ENCODE data around the gene LPCAT1. TPM values are rescaled to one million over a fixed set of nuclear protein-coding genes. Genes with fewer than 3 reads are reported as not detected.

The LPCAT1 gene
- total and polyA plus RNA-seq, 8 donors: 5.2 to 229 (median 14.4) TPM

DNA sequence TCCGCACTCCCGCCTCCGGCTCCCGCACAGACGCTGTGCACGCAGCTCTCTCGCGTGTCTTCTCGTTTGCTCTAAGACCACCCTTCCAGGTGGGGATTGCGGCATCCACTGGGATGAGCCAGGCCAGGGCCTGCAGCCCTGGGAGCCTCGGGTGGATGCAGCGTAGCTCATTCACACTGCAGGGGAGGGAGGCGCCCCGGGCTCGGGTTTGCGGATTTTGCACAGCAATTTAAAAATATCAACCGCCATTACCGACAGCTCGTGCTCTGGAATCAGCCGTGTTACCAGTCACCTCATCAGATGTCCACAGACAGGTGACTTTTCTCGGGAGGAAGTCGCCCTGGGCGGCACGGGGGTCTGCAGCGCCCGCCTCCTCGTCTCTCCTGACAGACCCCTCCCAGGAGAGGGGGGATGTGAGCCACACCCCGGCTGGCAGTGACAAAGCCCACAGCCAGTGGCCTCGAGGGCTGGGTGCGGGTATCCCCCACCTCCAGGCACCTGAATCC, 57.7 kb downstream of the LPCAT1 start:
- 95 to 97% (median 96%) methylated on average over 25 to 30 of the region's 30 CpGs for WGBS, 5 donors
- Histone ChIP-seq H3K27ac (no peak overlapping the region), H3K4me3 (no peak overlapping the region), H3K9me3 (no peaks in the 10 kb centered on the region), H3K36me3 (peaks cover 24 to 89% (median 72%) of the 10 kb centered on the region in 4 donors), H3K4me1 (peaks cover 0 to 11% (median 0%) of the 10 kb centered on the region in 4 donors), H3K27me3 (no peaks in the 10 kb centered on the region)
- DNase-seq: no peak
- TF ChIP-seq EP300 (IDR thresholded peaks at IDR 0.05) (no peak), POLR2A (IDR thresholded peaks at IDR 0.05) (no peak), POLR2AphosphoS5 (IDR thresholded peaks at IDR 0.05) (no peak)
- TF ChIP-seq, protein P1, sequence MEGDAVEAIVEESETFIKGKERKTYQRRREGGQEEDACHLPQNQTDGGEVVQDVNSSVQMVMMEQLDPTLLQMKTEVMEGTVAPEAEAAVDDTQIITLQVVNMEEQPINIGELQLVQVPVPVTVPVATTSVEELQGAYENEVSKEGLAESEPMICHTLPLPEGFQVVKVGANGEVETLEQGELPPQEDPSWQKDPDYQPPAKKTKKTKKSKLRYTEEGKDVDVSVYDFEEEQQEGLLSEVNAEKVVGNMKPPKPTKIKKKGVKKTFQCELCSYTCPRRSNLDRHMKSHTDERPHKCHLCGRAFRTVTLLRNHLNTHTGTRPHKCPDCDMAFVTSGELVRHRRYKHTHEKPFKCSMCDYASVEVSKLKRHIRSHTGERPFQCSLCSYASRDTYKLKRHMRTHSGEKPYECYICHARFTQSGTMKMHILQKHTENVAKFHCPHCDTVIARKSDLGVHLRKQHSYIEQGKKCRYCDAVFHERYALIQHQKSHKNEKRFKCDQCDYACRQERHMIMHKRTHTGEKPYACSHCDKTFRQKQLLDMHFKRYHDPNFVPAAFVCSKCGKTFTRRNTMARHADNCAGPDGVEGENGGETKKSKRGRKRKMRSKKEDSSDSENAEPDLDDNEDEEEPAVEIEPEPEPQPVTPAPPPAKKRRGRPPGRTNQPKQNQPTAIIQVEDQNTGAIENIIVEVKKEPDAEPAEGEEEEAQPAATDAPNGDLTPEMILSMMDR (IDR thresholded peaks at IDR 0.05): no peak
- intact Hi-C loops (cut with DNase I; ENCODE audit: low total_unique reads): no loop called here

DNA sequence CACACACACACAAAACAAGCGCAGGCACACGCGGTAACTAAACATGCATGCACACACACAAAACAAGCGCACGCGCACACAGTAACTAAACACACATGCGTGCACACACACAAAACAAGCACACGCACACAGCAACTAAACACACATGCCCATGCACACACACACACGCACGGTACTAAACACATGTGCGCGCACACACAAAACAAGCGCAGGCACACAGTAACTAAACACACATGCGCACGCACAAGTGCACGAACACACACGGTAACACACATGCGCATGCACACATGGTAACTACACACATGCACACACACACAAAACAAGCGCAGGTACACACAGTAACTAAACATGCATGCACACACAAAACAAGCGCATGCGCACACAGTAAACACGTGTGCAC, 58.6 kb downstream of the LPCAT1 start:
- no peaks in the 10 kb centered on the region for H3K9me3 ChIP-seq
- peaks cover 0 to 2% (median 0%) of the 10 kb centered on the region in 4 donors for H3K4me1 ChIP-seq
- WGBS, 5 donors: 92 to 98% (median 97%) methylated on average over 22 of the region's 22 CpGs
- DNase-seq: no peak
- H3K4me3 ChIP-seq: no peak overlapping the region
- no peak overlapping the region for H3K27ac ChIP-seq
- H3K36me3 ChIP-seq: peaks cover 28 to 89% (median 71%) of the 10 kb centered on the region in 4 donors
- TF ChIP-seq POLR2AphosphoS5 (IDR thresholded peaks at IDR 0.05) (no peak), EP300 (IDR thresholded peaks at IDR 0.05) (no peak), POLR2A (IDR thresholded peaks at IDR 0.05) (no peak)
- TF ChIP-seq, protein P1 (IDR thresholded peaks at IDR 0.05): no peak
- no peaks in the 10 kb centered on the region for H3K27me3 ChIP-seq
- intact Hi-C loops (cut with DNase I; ENCODE audit: low total_unique reads): no loop called here

DNA sequence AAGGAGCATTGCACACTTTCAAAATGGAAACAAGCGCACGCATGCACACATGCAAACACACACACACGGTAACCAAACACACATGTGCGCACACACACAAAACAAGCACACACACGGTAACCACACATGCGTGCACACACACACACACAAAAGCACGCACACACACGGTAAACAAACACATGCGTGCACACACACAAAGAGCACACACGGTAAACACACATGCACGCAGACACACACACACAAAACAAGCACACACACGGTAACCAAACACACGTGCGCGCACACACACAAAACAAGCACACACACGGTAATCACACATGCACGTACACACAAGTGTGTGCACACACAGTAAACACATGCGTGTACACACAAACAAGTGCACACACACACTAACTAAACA, 59.2 kb downstream of the LPCAT1 start:
- peaks cover 28 to 86% (median 69%) of the 10 kb centered on the region in 4 donors for H3K36me3 ChIP-seq
- no peak overlapping the region for H3K27ac ChIP-seq
- no peak for DNase-seq
- no peaks in the 10 kb centered on the region for H3K27me3 ChIP-seq
- H3K9me3 ChIP-seq: no peaks in the 10 kb centered on the region
- no peak for TF ChIP-seq EP300 (IDR thresholded peaks at IDR 0.05)
- no peak for TF ChIP-seq POLR2A (IDR thresholded peaks at IDR 0.05)
- TF ChIP-seq, protein P1 (IDR thresholded peaks at IDR 0.05): no peak
- TF ChIP-seq POLR2AphosphoS5 (IDR thresholded peaks at IDR 0.05): no peak
- WGBS, 5 donors: 89 to 93% (median 91%) methylated on average over 18 of the region's 18 CpGs
- H3K4me1 ChIP-seq: no peaks in the 10 kb centered on the region
- no peak overlapping the region for H3K4me3 ChIP-seq
- intact Hi-C loops (cut with DNase I; ENCODE audit: low total_unique reads): no loop called here

DNA sequence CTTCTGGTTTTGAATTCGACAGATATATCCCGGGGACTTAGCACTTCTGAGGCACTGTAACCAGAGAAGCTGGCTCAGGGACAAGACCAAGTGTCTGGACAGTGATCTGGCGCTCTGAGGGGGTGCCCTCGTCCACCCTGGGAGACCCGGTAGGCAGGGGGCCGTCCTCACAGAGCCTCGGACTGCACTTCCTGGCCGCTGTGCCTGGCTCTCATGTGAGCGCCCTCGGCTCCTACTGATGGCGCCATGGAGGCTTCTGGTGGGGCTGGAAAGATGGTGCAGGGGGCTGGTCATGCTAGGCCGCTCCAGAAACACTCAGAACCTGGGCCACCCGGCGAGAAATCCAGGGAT, 59.7 kb downstream of the LPCAT1 start:
- Histone ChIP-seq H3K9me3 (no peaks in the 10 kb centered on the region), H3K4me1 (no peaks in the 10 kb centered on the region), H3K4me3 (no peak overlapping the region), H3K36me3 (peaks cover 28 to 84% (median 69%) of the 10 kb centered on the region in 4 donors), H3K27me3 (no peaks in the 10 kb centered on the region), H3K27ac (no peak overlapping the region)
- TF ChIP-seq EP300 (IDR thresholded peaks at IDR 0.05): no peak
- TF ChIP-seq, protein P1 (IDR thresholded peaks at IDR 0.05): no peak
- TF ChIP-seq POLR2AphosphoS5 (IDR thresholded peaks at IDR 0.05): no peak
- TF ChIP-seq POLR2A (IDR thresholded peaks at IDR 0.05): no peak
- intact Hi-C loops (cut with DNase I; ENCODE audit: low total_unique reads): no loop called here
- no peak for DNase-seq
- WGBS, 5 donors: 92 to 95% (median 94%) methylated on average over 14 of the region's 14 CpGs; no CpG with 5 or more reads in 1 of the 5 donors

Measured in stomach (tissue), 9 donors.